Thoracic aorta (tissue), 2 donors: Measurements from ENCODE around the gene CLEC11A. TPM values are rescaled to one million over a fixed set of nuclear protein-coding genes. Genes with fewer than 3 reads are reported as not detected.

ENCODE experiments used
- ATAC-seq: fragments of 150-250 bp; one replicate; pipeline ENCODE4 v1.8.0; 2017; ENCODE audit warnings: low read depth; ENCODE audit not compliant: insufficient number of reproducible peaks, low FRiP score
- DNase-seq: peaks from one replicate; pipeline ENCODE4 v3.0.0-alpha.2; 2020; ENCODE audit warnings: low spot score
- H3K27ac ChIP-seq, 2 donors: fragments of 200-600 bp; sonication (generic); 1 replicate in 1 of 2; 2 replicates in 1 of 2; pipeline ENCODE4 v1.5.1; 2016; ENCODE audit warnings: mild to moderate bottlenecking in 2 of 2, moderate library complexity in 2 of 2
- H3K27me3 ChIP-seq: fragments of 200-600 bp; sonication (generic); replicated peaks from 2 replicates; pipeline ENCODE4 v1.6.0; 2016; ENCODE audit warnings: mild to moderate bottlenecking; ENCODE audit not compliant: insufficient read depth
- H3K36me3 ChIP-seq: fragments of 200-600 bp; sonication (generic); one replicate; pipeline ENCODE4 v1.5.1; 2016
- H3K4me1 ChIP-seq, 2 donors: fragments of 200-600 bp; sonication (generic); 1 replicate in 1 of 2; 2 replicates in 1 of 2; pipeline versions ENCODE4 v1.5.1 to v1.6.0; 2016; ENCODE audit warnings: low read depth in 2 of 2, mild to moderate bottlenecking in 1 of 2; ENCODE audit not compliant: control insufficient read depth in 1 of 2
- H3K4me3 ChIP-seq: fragments of 200-600 bp; sonication (generic); 2 replicates; pipeline ENCODE4 v1.5.1; 2016; ENCODE audit warnings: mild to moderate bottlenecking
- H3K9me3 ChIP-seq: fragments of 200-600 bp; sonication (generic); 2 replicates; pipeline ENCODE4 v1.5.1; 2016
- CTCF ChIP-seq: fragments of 200-600 bp; sonication (generic); IDR thresholded peaks from one replicate; pipeline ENCODE4 v1.5.1; 2019; ENCODE audit warnings: antibody characterized with exemption
- total RNA-seq, 2 donors: library from RNA; depleted of rRNA; stranded (reverse); fragments of >200 nt; gene quantifications; one replicate each; pipeline versions ENCODE4 v1.1.0 to v1.2.3, GENCODE V29; 2016

Gene CLEC11A
- total RNA-seq, 2 donors from 2014 or later, result 10.5 to 35.3 TPM

GRCh38 chr19:50702158-50702870, 20.9 kb upstream of the CLEC11A start:
- Histone ChIP-seq H3K4me3 (no peak overlapping the region), H3K9me3 (no peaks in the 10 kb centered on the region), H3K27ac (no peak overlapping the region), H3K4me1 (no peaks in the 10 kb centered on the region), H3K27me3 (no peaks in the 10 kb centered on the region), H3K36me3 (no peaks in the 10 kb centered on the region)
- DNase-seq (no peak), ATAC-seq (no peak)
- no peak for TF ChIP-seq CTCF

GRCh38 chr19:50702871-50703829, 20.0 kb upstream of the CLEC11A start:
- Histone ChIP-seq H3K36me3 (no peaks in the 10 kb centered on the region), H3K27ac (no peak overlapping the region), H3K4me3 (no peak overlapping the region), H3K9me3 (no peaks in the 10 kb centered on the region), H3K4me1 (no peaks in the 10 kb centered on the region), H3K27me3 (no peaks in the 10 kb centered on the region)
- ATAC-seq, result no peak
- TF ChIP-seq CTCF, result no peak
- no peak for DNase-seq

GRCh38 chr19:50703915-50704796, 19.0 kb upstream of the CLEC11A start:
- no peak for DNase-seq
- H3K27ac ChIP-seq, result no peak overlapping the region
- no peak overlapping the region for H3K4me3 ChIP-seq
- no peaks in the 10 kb centered on the region for H3K27me3 ChIP-seq
- no peaks in the 10 kb centered on the region for H3K9me3 ChIP-seq
- no peak for ATAC-seq
- TF ChIP-seq CTCF, result no peak
- H3K36me3 ChIP-seq, result no peaks in the 10 kb centered on the region
- no peaks in the 10 kb centered on the region for H3K4me1 ChIP-seq

GRCh38 chr19:50705422-50706019, 17.6 kb upstream of the CLEC11A start:
- Histone ChIP-seq H3K9me3 (no peaks in the 10 kb centered on the region), H3K36me3 (no peaks in the 10 kb centered on the region), H3K27ac (no peak overlapping the region), H3K4me1 (no peaks in the 10 kb centered on the region), H3K4me3 (no peak overlapping the region), H3K27me3 (no peaks in the 10 kb centered on the region)
- ATAC-seq, result no peak
- no peak for TF ChIP-seq CTCF
- no peak for DNase-seq
